Central memory CD8-positive, alpha-beta T cell (primary cell): ENCODE results near the gene LDB3.

ENCODE experiments used
- ATAC-seq: fragments of 150-1000 bp; cut with Tn5 transposase; replicated peaks from 2 replicates; pipeline ENCODE4 v1.10.0; 2022; ENCODE audit warnings: mild to moderate bottlenecking, moderate FRiP score, moderate number of reproducible peaks; ENCODE audit not compliant: poor library complexity, severe bottlenecking; ENCODE audit errors: extremely low read depth
- DNase-seq, 2 donors: peaks; one replicate each; pipeline ENCODE4 v3.0.0; 2021; ENCODE audit warnings: low spot score in 2 of 2
- H3K27ac Mint-ChIP-seq: one replicate; pipeline ENCODE4 v1.8.0; 2022; ENCODE audit warnings: low read depth, mild to moderate bottlenecking, moderate library complexity, mixed read lengths
- H3K27me3 Mint-ChIP-seq: one replicate; pipeline ENCODE4 v1.8.0; 2022; ENCODE audit warnings: mixed read lengths
- H3K36me3 Mint-ChIP-seq: one replicate; pipeline ENCODE4 v1.8.0; 2022; ENCODE audit warnings: mild to moderate bottlenecking, moderate library complexity, mixed read lengths; ENCODE audit not compliant: insufficient read depth
- H3K4me1 Mint-ChIP-seq: one replicate; pipeline ENCODE4 v1.8.0; 2022; ENCODE audit warnings: mixed read lengths
- H3K4me3 Mint-ChIP-seq: one replicate; pipeline ENCODE4 v1.8.0; 2022; ENCODE audit warnings: mild to moderate bottlenecking, moderate library complexity, mixed read lengths
- H3K9me3 Mint-ChIP-seq: one replicate; pipeline ENCODE4 v1.8.0; 2022; ENCODE audit warnings: mixed read lengths

LDB3 gene

GRCh38 chr10:86759073-86759672 lies 90.9 kb downstream of the LDB3 start:
- Mint-ChIP-seq H3K27me3 (no peaks in the 10 kb centered on the region), H3K4me3 (no peak overlapping the region), H3K9me3 (no peaks in the 10 kb centered on the region), H3K36me3 (peaks cover 4% of the 10 kb centered on the region), H3K4me1 (peaks cover 45% of the 10 kb centered on the region), H3K27ac (no peak overlapping the region)
- no peak for ATAC-seq
- no peak for DNase-seq

GRCh38 chr10:86763404-86763803 lies 95.1 kb downstream of the LDB3 start:
- ATAC-seq (no peak), DNase-seq (no peak)
- H3K9me3 Mint-ChIP-seq, result no peaks in the 10 kb centered on the region
- no peak overlapping the region for H3K4me3 Mint-ChIP-seq
- H3K36me3 Mint-ChIP-seq, result peaks cover 5% of the 10 kb centered on the region
- no peaks in the 10 kb centered on the region for H3K27me3 Mint-ChIP-seq
- no peak overlapping the region for H3K27ac Mint-ChIP-seq
- peaks cover 43% of the 10 kb centered on the region for H3K4me1 Mint-ChIP-seq

GRCh38 chr10:86765548-86765947 lies 97.2 kb downstream of the LDB3 start:
- DNase-seq, result no peak
- H3K27me3 Mint-ChIP-seq, result no peaks in the 10 kb centered on the region
- peaks cover 4% of the 10 kb centered on the region for H3K36me3 Mint-ChIP-seq
- H3K27ac Mint-ChIP-seq, result no peak overlapping the region
- H3K4me3 Mint-ChIP-seq, result no peak overlapping the region
- no peaks in the 10 kb centered on the region for H3K9me3 Mint-ChIP-seq
- H3K4me1 Mint-ChIP-seq, result peaks cover 46% of the 10 kb centered on the region
- ATAC-seq, result no peak

- DNase-seq (no peak), ATAC-seq (no peak)
- Mint-ChIP-seq H3K4me3 (no peak overlapping the region), H3K36me3 (peaks cover 3% of the 10 kb centered on the region), H3K4me1 (peaks cover 40% of the 10 kb centered on the region), H3K9me3 (no peaks in the 10 kb centered on the region), H3K27ac (no peak overlapping the region), H3K27me3 (no peaks in the 10 kb centered on the region)
Measured at GRCh38 chr10:86768412-86769062, 100.2 kb downstream of the LDB3 start.

- Mint-ChIP-seq H3K9me3 (no peaks in the 10 kb centered on the region), H3K4me1 (peaks cover 43% of the 10 kb centered on the region), H3K27me3 (no peaks in the 10 kb centered on the region), H3K4me3 (no peak overlapping the region), H3K27ac (no peak overlapping the region), H3K36me3 (peaks cover 3% of the 10 kb centered on the region)
- ATAC-seq, result no peak
- no peak for DNase-seq
Measured at GRCh38 chr10:86769991-86770390, 101.7 kb downstream of the LDB3 start.

- Mint-ChIP-seq H3K9me3 (no peaks in the 10 kb centered on the region), H3K27ac (no peak overlapping the region), H3K4me3 (no peak overlapping the region), H3K36me3 (peaks cover 3% of the 10 kb centered on the region), H3K27me3 (no peaks in the 10 kb centered on the region), H3K4me1 (peaks cover 44% of the 10 kb centered on the region)
- DNase-seq (no peak), ATAC-seq (no peak)
Measured at GRCh38 chr10:86770412-86770960, 102.2 kb downstream of the LDB3 start.

GRCh38 chr10:86773498-86773897 lies 105.2 kb downstream of the LDB3 start:
- H3K9me3 Mint-ChIP-seq, result no peaks in the 10 kb centered on the region
- H3K4me3 Mint-ChIP-seq, result no peak overlapping the region
- H3K27me3 Mint-ChIP-seq, result no peaks in the 10 kb centered on the region
- no peak overlapping the region for H3K27ac Mint-ChIP-seq
- H3K36me3 Mint-ChIP-seq, result no peaks in the 10 kb centered on the region
- no peak for DNase-seq
- peaks cover 37% of the 10 kb centered on the region for H3K4me1 Mint-ChIP-seq
- ATAC-seq, result no peak

GRCh38 chr10:86775056-86775869 lies 107.0 kb downstream of the LDB3 start:
- DNase-seq (no peak), ATAC-seq (no peak)
- Mint-ChIP-seq H3K36me3 (no peaks in the 10 kb centered on the region), H3K4me1 (peaks cover 19% of the 10 kb centered on the region), H3K9me3 (no peaks in the 10 kb centered on the region), H3K4me3 (no peak overlapping the region), H3K27ac (no peak overlapping the region), H3K27me3 (no peaks in the 10 kb centered on the region)

GRCh38 chr10:86775870-86776180 lies 107.5 kb downstream of the LDB3 start:
- Mint-ChIP-seq H3K4me3 (no peak overlapping the region), H3K4me1 (peaks cover 14% of the 10 kb centered on the region), H3K9me3 (no peaks in the 10 kb centered on the region), H3K36me3 (no peaks in the 10 kb centered on the region), H3K27ac (no peak overlapping the region), H3K27me3 (no peaks in the 10 kb centered on the region)
- ATAC-seq (no peak), DNase-seq (no peak)

GRCh38 chr10:86779220-86780017 lies 111.1 kb downstream of the LDB3 start:
- no peaks in the 10 kb centered on the region for H3K9me3 Mint-ChIP-seq
- no peak overlapping the region for H3K27ac Mint-ChIP-seq
- no peaks in the 10 kb centered on the region for H3K27me3 Mint-ChIP-seq
- H3K4me3 Mint-ChIP-seq, result no peak overlapping the region
- H3K4me1 Mint-ChIP-seq, result peaks cover 23% of the 10 kb centered on the region
- DNase-seq, result no peak
- no peak for ATAC-seq
- no peaks in the 10 kb centered on the region for H3K36me3 Mint-ChIP-seq

GRCh38 chr10:86782701-86783418 lies 114.5 kb downstream of the LDB3 start:
- peaks cover 15% of the 10 kb centered on the region for H3K4me1 Mint-ChIP-seq
- ATAC-seq, result no peak
- H3K27me3 Mint-ChIP-seq, result no peaks in the 10 kb centered on the region
- peaks cover 6% of the 10 kb centered on the region for H3K9me3 Mint-ChIP-seq
- no peak overlapping the region for H3K27ac Mint-ChIP-seq
- DNase-seq, result no peak
- no peaks in the 10 kb centered on the region for H3K36me3 Mint-ChIP-seq
- H3K4me3 Mint-ChIP-seq, result no peak overlapping the region

GRCh38 chr10:86785037-86785436 lies 116.7 kb downstream of the LDB3 start:
- no peaks in the 10 kb centered on the region for H3K27me3 Mint-ChIP-seq
- peaks cover 15% of the 10 kb centered on the region for H3K4me1 Mint-ChIP-seq
- DNase-seq (no peak), ATAC-seq (no peak)
- no peaks in the 10 kb centered on the region for H3K36me3 Mint-ChIP-seq
- H3K27ac Mint-ChIP-seq, result no peak overlapping the region
- H3K4me3 Mint-ChIP-seq, result no peak overlapping the region
- H3K9me3 Mint-ChIP-seq, result peaks cover 6% of the 10 kb centered on the region
